GM21515 (cell line): Measurements from ENCODE around the gene PIK3R5.
A peak's percentile ranks its signal among the peaks of the same experiment; 100 is the strongest.

Source experiments
- ATAC-seq: cut with Tn5 transposase; IDR thresholded peaks from one replicate; pipeline ENCODE4 v1.9.1; 2021; ENCODE audit not compliant: unreplicated experiment

PIK3R5 gene, protein sequence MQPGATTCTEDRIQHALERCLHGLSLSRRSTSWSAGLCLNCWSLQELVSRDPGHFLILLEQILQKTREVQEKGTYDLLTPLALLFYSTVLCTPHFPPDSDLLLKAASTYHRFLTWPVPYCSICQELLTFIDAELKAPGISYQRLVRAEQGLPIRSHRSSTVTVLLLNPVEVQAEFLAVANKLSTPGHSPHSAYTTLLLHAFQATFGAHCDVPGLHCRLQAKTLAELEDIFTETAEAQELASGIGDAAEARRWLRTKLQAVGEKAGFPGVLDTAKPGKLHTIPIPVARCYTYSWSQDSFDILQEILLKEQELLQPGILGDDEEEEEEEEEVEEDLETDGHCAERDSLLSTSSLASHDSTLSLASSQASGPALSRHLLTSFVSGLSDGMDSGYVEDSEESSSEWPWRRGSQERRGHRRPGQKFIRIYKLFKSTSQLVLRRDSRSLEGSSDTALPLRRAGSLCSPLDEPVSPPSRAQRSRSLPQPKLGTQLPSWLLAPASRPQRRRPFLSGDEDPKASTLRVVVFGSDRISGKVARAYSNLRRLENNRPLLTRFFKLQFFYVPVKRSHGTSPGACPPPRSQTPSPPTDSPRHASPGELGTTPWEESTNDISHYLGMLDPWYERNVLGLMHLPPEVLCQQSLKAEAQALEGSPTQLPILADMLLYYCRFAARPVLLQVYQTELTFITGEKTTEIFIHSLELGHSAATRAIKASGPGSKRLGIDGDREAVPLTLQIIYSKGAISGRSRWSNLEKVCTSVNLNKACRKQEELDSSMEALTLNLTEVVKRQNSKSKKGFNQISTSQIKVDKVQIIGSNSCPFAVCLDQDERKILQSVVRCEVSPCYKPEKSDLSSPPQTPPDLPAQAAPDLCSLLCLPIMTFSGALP

DNA sequence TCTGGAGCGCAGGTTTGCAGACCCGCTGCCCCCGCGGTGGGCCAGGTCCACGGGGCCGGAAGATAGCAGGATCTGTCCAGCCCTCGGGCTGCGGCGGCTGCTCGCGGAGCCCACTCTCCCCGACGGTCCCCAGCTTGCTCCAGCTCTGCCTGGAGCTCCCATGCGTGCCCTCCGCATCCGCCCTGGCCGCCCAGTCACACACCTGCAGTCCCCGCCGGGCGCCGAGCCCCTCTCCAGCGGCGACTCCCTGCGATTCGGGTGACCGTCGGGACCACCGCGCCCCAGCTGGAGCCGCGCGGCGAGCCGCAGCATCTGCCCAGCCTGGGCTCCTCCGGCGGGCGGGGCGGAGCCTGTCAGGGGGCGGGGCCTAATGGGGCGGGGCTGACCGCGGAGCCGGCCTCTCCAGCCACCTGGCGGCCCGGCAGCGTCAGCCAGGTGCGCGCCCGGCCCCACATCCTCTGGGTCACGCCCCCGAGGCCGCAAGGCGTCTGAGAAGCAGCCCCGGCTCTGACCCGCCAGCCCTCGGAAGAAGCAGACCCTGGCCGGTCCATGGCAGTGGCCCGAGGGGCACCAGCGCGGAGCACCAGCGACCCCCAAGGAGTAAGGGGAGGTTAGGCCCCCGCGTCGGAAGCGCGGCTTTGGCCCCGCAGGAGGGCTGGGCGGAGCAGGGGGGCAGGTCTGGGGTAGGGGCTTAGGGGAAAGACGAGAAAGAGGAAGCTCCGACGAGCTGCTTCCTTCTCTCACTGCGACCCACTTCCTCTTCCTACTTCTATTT, at the start of gene PIK3R5:
PIK3R5 (minus strand) TSS at position 314 of the 775 bp plus-strand sequence. CDS start 54,213 bp downstream, outside the sequence.
- ATAC-seq = peak; percentile 45

DNA sequence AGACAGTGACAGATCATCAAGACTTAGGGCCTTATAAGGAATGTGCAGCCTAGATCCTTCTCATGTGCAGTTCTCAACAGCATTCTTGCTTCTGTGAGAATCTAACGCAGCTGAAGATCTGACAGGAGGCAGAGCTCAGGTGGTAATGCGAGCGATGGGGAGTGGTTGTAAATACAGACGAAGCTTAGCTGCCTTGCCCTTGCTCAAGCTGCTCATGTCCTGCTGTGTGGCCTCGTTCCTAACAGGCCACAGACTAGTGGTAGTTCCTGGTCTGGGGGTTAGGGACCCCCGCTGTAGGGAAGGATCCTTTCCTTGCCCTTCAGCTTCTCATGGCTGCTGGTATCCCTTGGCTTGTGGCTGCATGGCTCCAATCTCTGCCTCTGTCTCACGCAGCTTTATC, 45.5 kb upstream of the PIK3R5 start:
- no peak for ATAC-seq

DNA sequence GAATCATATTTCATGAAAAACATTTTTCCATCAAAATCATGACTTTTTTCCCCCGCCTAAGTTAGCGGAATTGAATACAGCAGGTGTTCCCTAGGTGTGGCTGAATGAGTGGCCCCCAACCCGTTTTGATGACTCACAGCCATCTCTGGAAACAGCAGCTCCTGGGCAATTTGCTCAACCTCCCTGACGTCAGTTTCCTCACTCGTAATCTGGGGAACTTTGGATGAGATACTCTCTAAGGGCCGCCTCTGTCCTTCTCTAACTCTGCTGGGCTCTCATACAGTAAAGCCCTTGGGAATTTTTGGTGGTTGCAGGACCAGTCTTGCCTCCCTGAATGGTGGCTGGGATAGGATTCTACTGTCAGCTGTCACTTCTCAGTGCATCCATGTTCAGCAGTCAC, 44.2 kb upstream of the PIK3R5 start:
- no peak for ATAC-seq

DNA sequence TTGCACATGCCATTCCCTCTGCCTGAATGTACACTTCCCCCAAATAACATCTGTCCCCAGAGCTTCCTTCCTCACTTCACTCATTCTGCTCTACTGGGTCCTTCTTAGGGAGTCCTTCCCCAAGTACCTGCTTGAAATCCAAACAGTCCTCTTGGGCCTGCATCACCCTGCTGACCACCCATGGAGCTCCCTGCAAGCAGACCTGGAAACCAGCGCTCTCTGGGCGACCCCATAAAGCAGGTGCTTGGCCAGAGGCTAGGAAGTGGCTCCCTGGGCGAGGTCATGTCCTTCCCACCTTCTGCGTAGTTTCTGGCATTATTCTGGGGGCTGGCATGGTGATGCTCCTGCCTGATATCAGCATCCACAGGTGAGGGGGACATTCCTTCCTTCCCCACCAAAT, 43.6 kb upstream of the PIK3R5 start:
- ATAC-seq = no peak

DNA sequence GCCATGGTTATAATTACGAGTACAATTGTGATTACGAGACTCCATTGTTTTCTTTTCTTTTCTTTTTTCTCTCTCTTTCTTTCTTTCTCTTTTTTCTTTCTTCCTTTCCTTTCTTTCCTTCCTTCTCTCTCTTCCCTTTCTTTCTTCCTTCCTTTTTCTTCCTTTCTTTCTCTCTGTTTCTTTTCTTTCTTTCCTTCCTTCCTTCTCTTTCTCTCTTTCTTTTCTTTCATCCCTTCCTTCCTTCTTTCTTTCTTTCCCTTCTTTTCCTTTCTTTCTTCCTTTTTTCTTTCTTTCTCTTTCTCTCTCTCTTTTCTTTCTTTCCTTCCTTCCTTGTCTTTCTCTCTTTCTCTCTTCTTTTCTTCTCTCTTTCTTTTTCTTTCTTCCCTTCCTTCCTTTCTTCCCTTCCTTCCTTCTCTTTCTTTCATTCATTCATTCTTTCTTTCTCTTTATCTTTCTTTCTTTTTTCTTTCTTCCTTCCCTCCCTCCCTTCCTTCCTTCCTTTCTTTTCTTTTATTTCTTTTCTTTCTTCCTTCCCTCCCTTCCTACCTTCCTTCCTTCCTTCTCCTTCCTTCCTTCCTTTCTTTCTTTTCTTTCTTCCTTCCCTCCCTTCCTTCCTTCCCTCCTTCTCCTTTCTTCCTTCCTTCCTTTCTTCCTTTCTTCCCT, 41.7 kb upstream of the PIK3R5 start:
- ATAC-seq = no peak

DNA sequence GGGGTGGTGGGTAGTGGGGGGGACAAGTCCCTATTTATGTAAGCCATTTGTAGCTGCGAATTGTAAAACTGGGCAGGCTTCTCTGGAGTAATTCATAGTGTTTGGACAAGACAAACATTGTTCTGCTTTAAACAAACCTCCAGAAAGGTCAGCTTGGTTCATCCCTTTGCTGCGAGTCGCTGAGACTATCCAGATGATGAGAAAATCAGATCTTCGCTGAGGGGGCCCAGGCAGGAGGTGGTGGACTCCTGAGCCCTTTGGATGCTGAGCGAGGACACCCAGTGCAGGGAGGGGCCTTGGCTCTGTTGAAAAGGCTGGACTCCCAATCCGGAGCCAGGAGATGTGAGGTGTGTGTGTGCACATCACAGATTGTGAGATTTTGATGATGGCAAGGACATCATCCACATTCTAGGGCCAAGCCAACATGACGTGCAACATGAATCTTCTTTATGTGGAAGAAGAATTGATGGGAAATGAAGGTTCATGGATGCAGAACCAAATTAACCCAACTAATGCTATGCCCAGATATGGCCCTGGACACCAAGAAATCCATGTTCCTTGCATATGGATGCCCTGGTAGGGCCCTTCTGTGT, 40.8 kb upstream of the PIK3R5 start:
- no peak for ATAC-seq

DNA sequence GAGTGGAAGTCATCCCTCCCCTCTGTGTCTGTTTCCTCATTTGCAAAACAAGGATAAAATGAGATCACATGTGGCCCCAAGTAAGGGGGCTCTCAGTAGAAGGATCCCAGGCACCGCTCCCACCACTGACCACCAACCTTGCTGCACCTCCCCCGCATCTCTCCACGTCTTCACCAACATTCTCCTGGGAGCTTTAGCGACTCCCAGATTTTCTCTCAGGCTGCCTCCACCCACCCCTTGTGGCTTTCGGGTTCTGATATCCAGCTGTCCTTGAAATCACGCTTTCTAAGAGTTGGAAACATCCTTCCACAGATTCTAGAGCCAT, 39.4 kb upstream of the PIK3R5 start:
- no peak for ATAC-seq

DNA sequence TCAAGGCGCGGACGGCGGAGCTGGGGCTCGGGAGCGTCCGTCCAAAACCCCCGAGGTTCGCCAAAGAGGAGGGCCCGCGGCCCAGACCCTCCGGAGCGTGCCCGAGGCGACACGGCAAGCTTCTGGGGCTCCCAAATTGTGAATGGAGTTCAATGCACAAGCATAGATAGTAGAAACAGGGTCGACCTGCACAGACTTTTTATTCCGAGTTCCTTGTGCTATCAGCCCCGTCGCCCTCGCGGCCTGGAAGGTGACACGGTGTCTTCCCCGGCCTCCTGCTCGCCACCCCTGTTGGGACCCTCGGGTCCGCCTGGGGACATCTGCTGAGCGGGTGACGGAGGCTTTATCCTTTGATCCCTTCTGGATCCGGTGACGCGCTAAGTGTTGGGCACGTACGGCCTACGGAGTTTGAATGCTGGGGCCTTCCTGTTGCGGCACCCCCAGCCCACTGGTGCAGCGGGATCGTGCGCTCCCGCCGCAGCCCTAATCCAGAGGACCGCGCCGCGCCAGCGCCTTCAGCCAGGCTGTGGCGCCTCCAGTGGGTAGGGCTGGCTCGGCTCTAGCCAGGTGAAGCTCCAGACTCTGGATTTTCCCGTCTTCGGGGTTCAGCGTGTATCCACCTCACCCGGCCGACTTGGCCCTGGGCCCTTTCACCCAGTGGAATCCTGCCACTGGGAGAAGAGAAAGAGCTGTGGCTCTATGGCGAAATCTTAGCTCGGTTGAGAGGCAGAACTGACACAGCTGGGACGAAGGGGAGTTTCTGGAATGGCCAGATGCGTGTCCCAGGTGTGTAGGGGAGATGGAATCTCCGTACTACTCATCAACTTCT, 38.8 kb upstream of the PIK3R5 start:
- ATAC-seq = no peak

DNA sequence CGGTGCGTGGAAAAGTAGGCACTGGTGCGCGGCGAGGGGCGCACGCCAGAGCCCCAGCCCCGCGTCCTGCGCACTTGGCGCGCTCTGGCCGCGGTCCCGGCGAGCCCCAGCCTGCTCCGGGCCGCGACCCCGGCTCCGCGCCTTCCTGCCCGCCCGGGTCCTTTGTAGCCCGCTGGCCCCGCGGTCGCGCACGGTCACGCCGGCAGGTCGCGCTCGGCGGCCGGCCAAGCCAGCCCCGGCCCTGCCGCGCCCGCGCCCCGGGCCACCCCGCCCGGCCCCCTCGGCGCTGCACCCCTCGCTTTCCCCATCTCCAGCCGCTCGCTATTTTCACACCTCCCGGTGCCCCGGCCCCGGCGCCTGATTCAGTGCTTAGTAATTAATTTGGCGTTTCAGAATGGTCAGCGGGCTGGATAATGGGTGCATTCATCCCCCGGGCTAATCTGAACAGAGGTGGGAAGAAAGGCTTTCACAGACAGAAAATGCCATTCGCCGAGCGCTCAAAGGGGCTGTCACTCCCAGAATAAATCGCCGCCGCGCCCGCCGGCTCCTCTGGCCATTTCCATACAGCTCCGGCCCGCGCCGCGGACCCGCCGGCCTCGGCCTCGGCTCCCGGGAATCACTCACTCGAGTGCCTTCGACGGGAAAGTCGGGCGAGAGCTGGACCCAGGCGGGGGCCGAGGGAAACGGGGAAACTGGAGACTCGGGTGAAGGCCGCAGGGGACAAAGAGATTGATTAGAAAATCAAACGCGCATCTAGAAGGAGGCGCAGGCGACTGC, 38.0 kb upstream of the PIK3R5 start:
- no peak for ATAC-seq

DNA sequence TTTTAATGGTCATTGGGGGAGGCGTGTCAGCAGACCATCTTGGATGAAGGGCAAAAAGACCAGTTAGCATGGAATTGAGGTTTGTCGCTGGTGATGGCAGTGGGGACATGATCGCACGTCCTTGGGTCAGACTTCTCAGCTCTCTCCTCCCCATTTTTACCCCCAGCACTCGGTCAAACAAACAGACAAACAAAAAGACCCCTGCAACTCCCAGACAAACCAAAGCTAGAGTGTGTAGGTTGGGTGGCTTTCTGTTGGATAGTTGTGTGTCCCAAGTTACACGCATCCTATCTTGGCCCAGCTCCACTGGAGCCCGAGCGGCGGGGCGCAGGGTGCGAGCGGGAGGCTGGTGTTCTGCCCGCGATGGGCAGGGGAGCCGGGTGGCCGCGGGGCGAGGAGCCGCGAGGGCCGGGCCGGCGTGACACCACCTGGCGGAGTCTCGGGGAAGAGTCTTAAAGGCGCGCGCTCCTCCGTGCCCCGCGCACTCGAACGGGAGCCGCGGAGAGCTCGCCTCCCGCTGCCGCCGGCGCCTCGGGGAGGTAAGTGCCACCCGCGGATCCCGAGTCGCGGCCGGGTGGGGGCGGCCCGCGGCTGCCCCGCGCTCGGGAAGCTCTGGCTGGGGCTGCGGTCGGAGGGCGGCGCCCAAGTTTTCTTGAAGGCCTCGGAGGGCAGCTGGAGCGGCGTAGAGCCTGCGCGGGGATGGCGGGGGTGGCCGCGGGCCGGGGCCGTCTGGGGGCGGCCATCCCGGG, 37.3 kb upstream of the PIK3R5 start:
- ATAC-seq = no peak

DNA sequence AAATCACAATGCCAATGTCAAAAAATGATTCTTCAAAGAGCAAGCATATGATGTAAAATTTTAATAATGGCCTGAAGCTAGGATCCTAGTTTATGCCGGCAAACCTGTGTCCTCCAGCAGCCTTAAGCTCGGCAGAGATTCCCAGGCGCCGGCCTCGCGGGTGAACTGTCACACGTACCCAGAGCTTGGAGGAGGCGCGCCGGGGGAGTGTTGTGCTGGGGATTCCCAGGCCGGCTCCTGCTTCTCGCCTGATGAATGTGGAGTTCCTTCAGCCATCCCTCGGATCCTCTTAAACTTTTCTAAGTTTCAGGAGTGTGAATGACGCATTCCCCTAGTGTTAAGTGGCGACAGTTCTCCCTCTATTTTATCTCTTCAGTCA, 36.7 kb upstream of the PIK3R5 start:
- ATAC-seq = no peak

DNA sequence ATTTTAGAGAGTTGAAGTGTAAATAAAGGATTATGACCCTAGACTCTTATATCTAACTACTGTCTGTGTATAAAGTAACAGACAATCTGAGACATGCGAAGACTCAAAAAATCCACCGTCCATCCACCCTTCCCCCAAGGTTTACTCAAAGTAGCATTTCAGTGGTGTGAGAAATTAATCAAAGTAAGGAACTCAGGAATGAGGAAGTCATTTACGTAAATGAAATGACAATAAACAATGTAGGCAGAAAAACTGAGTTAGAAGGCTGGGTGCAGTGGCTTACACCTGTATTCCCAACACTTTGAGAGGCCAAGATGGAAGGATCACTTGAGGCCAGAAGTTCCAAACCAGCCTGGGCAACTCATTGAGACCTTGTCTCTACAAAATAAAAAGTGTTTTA, 36.1 kb upstream of the PIK3R5 start:
- ATAC-seq = no peak

DNA sequence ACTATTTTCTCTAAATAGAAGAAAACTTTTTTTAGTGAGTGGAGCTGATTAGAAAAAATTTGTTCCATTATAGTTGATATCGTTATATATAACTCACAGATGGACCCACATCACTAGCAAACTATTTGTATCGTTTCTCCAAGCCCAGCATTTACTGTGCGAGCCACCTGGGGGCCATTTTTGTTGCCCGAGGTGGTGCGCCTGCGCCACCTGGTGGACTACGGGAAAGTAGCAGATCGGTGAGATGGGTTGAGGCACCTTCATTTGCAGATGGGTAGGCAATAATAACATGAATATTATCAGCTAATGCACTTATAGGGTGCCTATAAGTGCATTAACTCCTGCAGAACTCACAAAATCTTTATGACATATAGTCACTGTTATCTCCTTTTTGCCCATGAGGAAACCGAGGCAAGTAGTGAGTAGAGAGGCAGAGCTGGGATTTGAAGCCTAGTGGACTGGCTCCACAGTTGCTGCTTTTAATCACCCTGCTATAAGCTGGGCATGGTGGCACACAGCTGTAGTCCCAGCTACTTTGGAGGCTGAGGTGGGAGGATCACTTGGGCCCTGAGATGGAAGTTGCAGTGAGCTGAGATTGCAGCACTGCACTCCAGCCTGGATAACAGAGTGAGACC, 32.6 kb upstream of the PIK3R5 start:
- ATAC-seq = no peak

DNA sequence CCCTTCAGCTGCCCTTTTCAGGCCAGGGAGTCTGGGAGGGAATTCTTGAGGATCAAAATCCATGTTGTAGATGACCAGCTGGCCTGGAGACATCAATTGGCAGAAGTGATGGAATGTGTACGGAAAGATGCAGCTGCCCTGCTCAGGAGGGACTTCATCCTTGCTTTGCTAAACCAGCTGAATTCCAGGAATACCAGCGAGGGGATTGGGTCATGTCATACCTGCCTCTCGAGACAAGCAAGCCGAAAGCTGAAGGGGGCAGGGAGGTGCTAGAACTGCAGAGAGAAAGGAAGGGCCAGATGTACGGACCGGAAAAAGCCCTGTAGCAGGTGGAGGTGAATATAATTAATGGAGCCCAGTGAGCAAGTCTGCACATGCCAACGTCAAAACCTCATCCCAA, 30.2 kb upstream of the PIK3R5 start:
- ATAC-seq = no peak

DNA sequence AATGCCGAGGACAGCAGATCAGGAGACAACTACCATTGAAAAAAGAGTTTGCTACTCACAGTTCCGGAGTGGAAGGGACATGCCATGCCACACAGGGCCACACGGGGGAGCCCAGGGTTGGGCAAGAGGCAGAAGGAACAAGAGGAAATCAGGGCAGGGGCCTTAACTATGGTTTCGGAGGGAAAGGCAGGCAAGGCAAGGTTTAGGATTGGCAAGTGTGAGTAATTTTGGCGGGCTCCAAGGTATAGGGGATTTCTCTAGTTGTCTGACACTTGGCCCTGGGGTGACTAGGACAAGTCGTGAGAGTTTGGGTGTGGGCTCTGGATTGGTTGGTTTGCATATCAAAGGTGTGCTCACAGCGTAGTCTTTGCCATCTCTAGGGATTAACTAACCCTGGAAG, 28.8 kb upstream of the PIK3R5 start:
- no peak for ATAC-seq

DNA sequence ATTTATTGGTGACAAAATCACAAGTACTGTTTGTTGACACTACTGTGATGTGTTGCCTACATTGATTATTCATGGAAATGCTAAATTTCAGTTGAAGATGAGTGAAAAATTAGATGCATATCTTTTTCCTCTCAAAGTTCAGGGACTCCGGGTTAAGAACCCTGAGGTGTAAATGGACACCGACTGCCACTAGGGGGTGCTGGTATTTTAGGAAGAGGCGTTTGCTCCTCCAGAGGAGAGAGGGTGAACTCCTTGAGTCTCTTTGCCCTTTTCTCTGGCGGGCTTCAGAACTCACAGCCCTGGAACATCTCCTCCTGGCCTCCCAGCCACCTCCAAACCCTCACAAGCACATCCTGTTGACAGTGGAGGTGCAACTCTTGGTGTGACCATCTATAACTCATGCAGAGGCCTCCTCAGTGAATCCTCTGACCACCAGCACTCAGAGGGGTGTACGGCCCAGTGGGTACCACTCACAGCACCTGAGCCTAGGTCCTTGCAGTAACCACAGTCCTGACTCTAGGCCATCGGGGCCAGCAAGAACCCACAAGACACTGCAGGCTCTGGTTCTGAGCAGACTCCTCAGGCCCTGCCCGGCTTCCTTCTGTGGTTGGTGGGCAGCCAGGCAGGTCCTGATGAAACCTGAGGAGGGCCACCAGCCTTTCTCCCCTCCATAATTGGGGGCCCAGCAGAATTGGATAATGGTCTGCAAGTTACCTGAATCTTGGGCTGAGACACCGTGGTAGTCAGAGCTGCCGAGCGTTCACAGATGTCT, 26.2 kb upstream of the PIK3R5 start:
- ATAC-seq = no peak
